A549 (cell line): Measurements from ENCODE around the gene CABP2.

Experiments
- CEBPB ChIP-seq, 2 experiments: fragments of >200 bp in 1 of 2; sonication (Bioruptor Twin) in 1 of 2; formaldehyde crosslinking in 1 of 2; IDR thresholded peaks; 2 replicates each; pipeline ENCODE4 v1.6.1; 2012 to 2016
- CTCF ChIP-seq: fragments of >200 bp; sonication (Bioruptor Twin); formaldehyde crosslinking; IDR thresholded peaks from 3 replicates; pipeline ENCODE4 v1.5.1; 2016
- EHF ChIP-seq: fragments of 250-450 bp; sonication (Bioruptor Pico); IDR thresholded peaks from 2 replicates; pipeline ENCODE4 v1.5.0; 2020; ENCODE audit warnings: mild to moderate bottlenecking
- POLR2AphosphoS2 ChIP-seq: conservative IDR thresholded peaks from 2 replicates; pipeline ENCODE4 v1.6.1; 2012; ENCODE audit warnings: low read length, improper control_type of control experiment, inconsistent platforms
- TP53 ChIP-seq: fragments of 250-450 bp; sonication (Bioruptor Pico); IDR thresholded peaks from 2 replicates; pipeline ENCODE4 v1.5.0; 2021; ENCODE audit warnings: mild to moderate bottlenecking, moderate library complexity
- TF ChIP-seq, protein P1 (sequence below): IDR thresholded peaks from 2 replicates; pipeline ENCODE4 v1.6.1; 2012

- TF ChIP-seq, protein P1, sequence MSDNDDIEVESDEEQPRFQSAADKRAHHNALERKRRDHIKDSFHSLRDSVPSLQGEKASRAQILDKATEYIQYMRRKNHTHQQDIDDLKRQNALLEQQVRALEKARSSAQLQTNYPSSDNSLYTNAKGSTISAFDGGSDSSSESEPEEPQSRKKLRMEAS, result no peak
- TF ChIP-seq CTCF (no peak), TP53 (CRISPR knock-in tag) (no peak), POLR2AphosphoS2 (0 out of 2 replicates have a peak, but pooled peaks have one; percentile 14), EHF (CRISPR knock-in tag) (no peak), CEBPB (IDR thresholded peaks at IDR 0.05) (no peak)
Observed at GRCh38 chr11:67490727-67491065, 32.5 kb downstream of the CABP2 start.
